MM.1S (cell line): ENCODE results near the gene DAB2IP.
A peak's percentile ranks its signal among the peaks of the same experiment; 100 is the strongest.

Experiments used
- DNase-seq: peaks from one replicate; pipeline ENCODE4 v3.0.0-alpha.2; 2015
- H2AFZ ChIP-seq: fragments of 300-600 bp; sonication (generic); 2 replicates; pipeline ENCODE4 v1.6.0; 2016; ENCODE audit warnings: antibody characterized with exemption, low read length
- H3F3A ChIP-seq: fragments of 300-600 bp; sonication (generic); 2 replicates; pipeline ENCODE4 v1.6.1; 2016; ENCODE audit warnings: mild to moderate bottlenecking, antibody characterized with exemption, low read length, moderate library complexity, mixed read lengths; ENCODE audit not compliant: insufficient read depth
- H3K27ac ChIP-seq: fragments of 300-600 bp; sonication (generic); 2 replicates; pipeline ENCODE4 v1.5.1; 2016; ENCODE audit warnings: mild to moderate bottlenecking, low read length
- H3K27me3 ChIP-seq: fragments of 300-600 bp; sonication (generic); replicated peaks from 2 replicates; pipeline ENCODE4 v1.6.0; 2016; ENCODE audit warnings: low read length; ENCODE audit not compliant: insufficient read depth
- H3K36me3 ChIP-seq: fragments of 300-600 bp; sonication (generic); replicated peaks from 2 replicates; pipeline ENCODE4 v1.6.1; 2016; ENCODE audit warnings: mild to moderate bottlenecking, low read length, mixed read lengths; ENCODE audit not compliant: insufficient read depth
- H3K4me1 ChIP-seq: fragments of 300-600 bp; sonication (generic); 2 replicates; pipeline ENCODE4 v1.6.1; 2016; ENCODE audit warnings: low read length, mixed read lengths
- H3K4me2 ChIP-seq: fragments of 300-600 bp; sonication (generic); 2 replicates; pipeline ENCODE4 v1.6.0; 2016; ENCODE audit warnings: low read depth, low read length
- H3K4me3 ChIP-seq: fragments of 300-600 bp; sonication (generic); 2 replicates; pipeline ENCODE4 v1.5.1; 2016; ENCODE audit warnings: low read length, mixed read lengths
- H3K79me2 ChIP-seq: fragments of 300-600 bp; sonication (generic); 2 replicates; pipeline ENCODE4 v1.6.1; 2016; ENCODE audit warnings: mixed run types, low read length, mixed read lengths
- H3K9ac ChIP-seq: fragments of 300-600 bp; sonication (generic); 2 replicates; pipeline ENCODE4 v1.6.1; 2016; ENCODE audit warnings: low read length, mixed read lengths
- H3K9me2 ChIP-seq: fragments of 300-600 bp; sonication (generic); replicated peaks from 2 replicates; pipeline ENCODE4 v1.6.1; 2016; ENCODE audit warnings: mild to moderate bottlenecking, low read length, mixed read lengths; ENCODE audit not compliant: insufficient read depth
- H3K9me3 ChIP-seq: fragments of 300-600 bp; sonication (generic); replicated peaks from 2 replicates; pipeline ENCODE4 v1.6.1; 2016; ENCODE audit warnings: mild to moderate bottlenecking, low read length, mixed read lengths; ENCODE audit not compliant: insufficient read depth
- H4K20me1 ChIP-seq: fragments of 300-600 bp; sonication (generic); 2 replicates; pipeline ENCODE4 v1.6.1; 2016; ENCODE audit warnings: mild to moderate bottlenecking, low read length, moderate library complexity, mixed read lengths; ENCODE audit not compliant: insufficient read depth
- CTCF ChIP-seq: fragments of 300-600 bp; sonication (generic); IDR thresholded peaks from 2 replicates; pipeline ENCODE4 v1.5.1; 2016; ENCODE audit warnings: antibody characterized with exemption, low read length, mixed read lengths
- EZH2 ChIP-seq: fragments of 300-600 bp; sonication (generic); optimal IDR thresholded peaks from 2 replicates; pipeline ENCODE3; 2017; ENCODE audit warnings: low read depth, mild to moderate bottlenecking, antibody characterized with exemption, low read length, mixed read lengths
- EZH2phosphoT487 ChIP-seq: fragments of 300-600 bp; sonication (generic); IDR thresholded peaks from 2 replicates; pipeline ENCODE4 v1.6.1; 2018; ENCODE audit warnings: antibody characterized with exemption, low read length

The DAB2IP gene

GRCh38 chr9:121633119-121633714 lies 18.2 kb upstream of the DAB2IP start:
- TF ChIP-seq EZH2phosphoT487: no peak
- no peak for TF ChIP-seq CTCF
- TF ChIP-seq EZH2: no peak

GRCh38 chr9:121633736-121634135 lies 17.7 kb upstream of the DAB2IP start:
- H2AFZ ChIP-seq: no peak overlapping the region
- H3K4me1 ChIP-seq: no peaks in the 10 kb centered on the region
- H3K4me3 ChIP-seq: no peak overlapping the region
- H3K79me2 ChIP-seq: no peaks in the 10 kb centered on the region
- DNase-seq: no peak
- no peak overlapping the region for H3K27ac ChIP-seq
- no peaks in the 10 kb centered on the region for H3K36me3 ChIP-seq
- H3K27me3 ChIP-seq: peaks cover 2% of the 10 kb centered on the region; the same call in 1 of the 2 replicates
- H3K4me2 ChIP-seq: no peak overlapping the region
- no peaks in the 10 kb centered on the region for H4K20me1 ChIP-seq
- H3F3A ChIP-seq: no peaks in the 10 kb centered on the region
- H3K9me2 ChIP-seq: no peaks in the 10 kb centered on the region
- TF ChIP-seq EZH2phosphoT487 (no peak), CTCF (no peak), EZH2 (no peak)
- no peaks in the 10 kb centered on the region for H3K9me3 ChIP-seq
- no peak overlapping the region for H3K9ac ChIP-seq

More at GRCh38 chr9:121633119-121633714, 18.2 kb upstream of the DAB2IP start:
- no peaks in the 10 kb centered on the region for H3K4me1 ChIP-seq
- H3K36me3 ChIP-seq: no peaks in the 10 kb centered on the region
- H4K20me1 ChIP-seq: no peaks in the 10 kb centered on the region
- no peak overlapping the region for H3K27ac ChIP-seq
- no peak overlapping the region for H3K4me2 ChIP-seq
- no peaks in the 10 kb centered on the region for H3K79me2 ChIP-seq
- no peaks in the 10 kb centered on the region for H3F3A ChIP-seq
- H3K9me2 ChIP-seq: no peaks in the 10 kb centered on the region
- DNase-seq: no peak
- no peak overlapping the region for H3K9ac ChIP-seq
- H2AFZ ChIP-seq: no peak overlapping the region
- no peak overlapping the region for H3K4me3 ChIP-seq
- H3K27me3 ChIP-seq: peaks cover 2% of the 10 kb centered on the region; the same call in 1 of the 2 replicates
- no peaks in the 10 kb centered on the region for H3K9me3 ChIP-seq

- Histone ChIP-seq H3F3A (no peaks in the 10 kb centered on the region), H3K4me2 (no peak overlapping the region), H2AFZ (no peak overlapping the region), H3K9me3 (no peaks in the 10 kb centered on the region), H3K4me1 (no peaks in the 10 kb centered on the region), H3K79me2 (no peaks in the 10 kb centered on the region), H3K9me2 (no peaks in the 10 kb centered on the region), H3K36me3 (no peaks in the 10 kb centered on the region), H3K27me3 (peaks cover 2% of the 10 kb centered on the region; the same call in 1 of the 2 replicates), H3K27ac (no peak overlapping the region), H3K4me3 (no peak overlapping the region), H3K9ac (no peak overlapping the region), H4K20me1 (no peaks in the 10 kb centered on the region)
- DNase-seq: no peak
- TF ChIP-seq CTCF: peak; percentile 31
- no peak for TF ChIP-seq EZH2phosphoT487
Observed at GRCh38 chr9:121634329-121635261, 16.8 kb upstream of the DAB2IP start.
